Gastrocnemius medialis (tissue), 4 donors: ENCODE data around the gene SEPHS1. TPM values are rescaled to one million over a fixed set of nuclear protein-coding genes. Genes with fewer than 3 reads are reported as not detected.

Source experiments
- ATAC-seq, 2 donors: fragments of 150-250 bp; one replicate each; pipeline ENCODE4 v1.9.1; 2016
- DNase-seq, 2 donors: peaks; one replicate each; pipeline ENCODE4 v3.0.0-alpha.2; 2019
- H3K27ac ChIP-seq, 4 donors: fragments of 200-600 bp; sonication (generic); 1 replicate in 1 of 4; 2 replicates in 3 of 4; pipeline ENCODE4 v1.5.1; 2016 to 2018; ENCODE audit warnings: mild to moderate bottlenecking in 2 of 4, moderate library complexity in 1 of 4
- H3K27me3 ChIP-seq, 3 donors: fragments of 200-600 bp; sonication (generic) in 2 of 3; 1 replicate in 1 of 3; 2 replicates in 2 of 3; pipeline versions ENCODE4 v1.5.1 to v1.6.0; 2016 to 2019; ENCODE audit warnings: mild to moderate bottlenecking in 1 of 3, moderate library complexity in 1 of 3
- H3K36me3 ChIP-seq, 2 donors: fragments of 200-600 bp; sonication (generic) in 1 of 2; one replicate each; pipeline ENCODE4 v1.5.1; 2017 to 2018
- H3K4me1 ChIP-seq, 2 donors: fragments of 200-600 bp; sonication (generic) in 1 of 2; one replicate each; pipeline ENCODE4 v1.5.1; 2016 to 2017; ENCODE audit warnings: mild to moderate bottlenecking in 2 of 2
- H3K4me3 ChIP-seq, 4 donors: fragments of 200-600 bp; sonication (generic) in 3 of 4; 1 replicate in 1 of 4; 2 replicates in 3 of 4; pipeline ENCODE4 v1.5.1; 2016 to 2019; ENCODE audit warnings: mild to moderate bottlenecking in 2 of 4
- H3K9me3 ChIP-seq, 3 donors: fragments of 200-600 bp; sonication (generic) in 2 of 3; 1 replicate in 1 of 3; 2 replicates in 2 of 3; pipeline ENCODE4 v1.5.1; 2016 to 2019
- CTCF ChIP-seq, 5 experiments: fragments of 450-650 bp in 3 of 5; fragments of 200-600 bp in 2 of 5; sonication (generic) in 2 of 5; IDR thresholded peaks in 4 of 5; conservative IDR thresholded peaks in 1 of 5; 1 replicate in 4 of 5; 2 replicates in 1 of 5; pipeline ENCODE4 v1.5.1; 2016 to 2019; ENCODE audit warnings: antibody characterized with exemption in 5 of 5, mild to moderate bottlenecking in 3 of 5, moderate library complexity in 3 of 5
- POLR2A ChIP-seq, 2 donors: fragments of 450-650 bp; IDR thresholded peaks; one replicate each; pipeline ENCODE4 v1.6.1; 2017; ENCODE audit warnings: antibody characterized with exemption in 2 of 2, mild to moderate bottlenecking in 2 of 2, moderate library complexity in 2 of 2
- in situ Hi-C, 4 donors: fragments of 200-750 bp; cut with MboI; loops; one replicate each; pipeline versions ENCODE4 v1.15.0 to v1.8.0; 2017; ENCODE audit warnings: low sequenced_read_pairs in 4 of 4
- intact Hi-C: fragments of 100-400 bp; cut with DNase I; formaldehyde crosslinking; loops from one replicate; pipeline ENCODE4 v1.15.1; 2023; ENCODE audit warnings: low total_unique reads
- total RNA-seq, 4 donors: library from RNA; depleted of rRNA; stranded (reverse); fragments of >200 nt; gene quantifications; one replicate each; pipeline versions ENCODE4 v1.1.0 to v1.2.3, GENCODE V29; 2016

SEPHS1 gene
- total RNA-seq, 4 donors from 2014 or later = 22.4 to 29.7 (median 27.9) TPM

DNA sequence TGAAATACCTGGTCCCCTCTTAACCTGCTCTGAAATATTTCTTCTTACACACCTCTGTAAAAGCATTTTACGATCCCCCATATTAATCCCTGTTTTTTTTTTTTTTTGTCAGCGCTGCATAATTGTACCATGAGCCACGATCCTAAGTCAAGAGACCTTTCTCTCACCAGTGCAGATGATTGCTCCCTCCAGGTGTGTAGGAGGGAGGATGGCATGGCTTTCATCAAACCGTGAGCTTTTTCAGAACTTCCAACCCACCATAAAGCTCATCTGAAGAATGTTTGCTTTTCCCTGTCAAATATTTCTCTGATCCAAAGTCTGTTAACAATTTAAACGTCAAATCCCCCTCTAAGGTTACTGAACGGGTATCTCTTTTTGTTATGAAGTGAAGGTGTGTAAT, 28.2 kb upstream of the SEPHS1 start:
- DNase-seq (no peak), ATAC-seq (no peak)
- Histone ChIP-seq H3K9me3 (no peaks in the 10 kb centered on the region), H3K27me3 (peaks cover 0 to 11% (median 4%) of the 10 kb centered on the region in 3 donors), H3K36me3 (no peaks in the 10 kb centered on the region), H3K4me3 (no peak overlapping the region), H3K27ac (no peak overlapping the region), H3K4me1 (no peaks in the 10 kb centered on the region)
- TF ChIP-seq CTCF (IDR thresholded peaks at IDR 0.05 in 4 of 5, conservative IDR thresholded peaks at IDR 0.05 in 1 of 5) (no peak), POLR2A (IDR thresholded peaks at IDR 0.05) (no peak)
- intact Hi-C loops (no loop called here), in situ Hi-C loops (no loop called here)

- no peaks in the 10 kb centered on the region for H3K4me1 ChIP-seq
- H3K36me3 ChIP-seq = no peaks in the 10 kb centered on the region
- intact Hi-C loops (no loop called here), in situ Hi-C loops (no loop called here)
- no peak overlapping the region for H3K27ac ChIP-seq
- no peak overlapping the region for H3K4me3 ChIP-seq
- ATAC-seq (no peak), DNase-seq (no peak)
- peaks cover 0 to 9% (median 3%) of the 10 kb centered on the region in 3 donors for H3K27me3 ChIP-seq
- TF ChIP-seq CTCF (IDR thresholded peaks at IDR 0.05 in 4 of 5, conservative IDR thresholded peaks at IDR 0.05 in 1 of 5) = no peak
- no peak for TF ChIP-seq POLR2A (IDR thresholded peaks at IDR 0.05)
- no peaks in the 10 kb centered on the region for H3K9me3 ChIP-seq
Observed at GRCh38 chr10:13375791-13376190, 27.7 kb upstream of the SEPHS1 start.

DNA sequence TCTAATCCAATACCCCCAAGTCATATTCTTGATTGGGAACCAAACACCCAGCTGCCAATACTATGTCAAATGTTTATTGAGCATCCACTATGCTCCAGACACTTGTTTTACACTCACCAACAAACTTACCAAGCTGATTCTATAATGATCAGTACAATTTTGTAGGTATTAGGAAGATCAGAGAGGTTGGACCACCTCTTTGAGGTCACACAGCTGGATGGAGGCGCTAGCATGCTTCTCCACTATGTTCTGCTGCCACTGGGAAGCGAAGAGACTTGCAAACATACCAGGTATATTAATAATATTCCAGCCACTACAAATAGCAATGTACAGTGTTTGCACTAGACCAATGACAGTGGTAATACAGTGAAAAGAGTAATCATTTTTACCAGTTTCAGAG, 25.6 kb upstream of the SEPHS1 start:
- ATAC-seq = no peak
- H3K27ac ChIP-seq = no peak overlapping the region
- TF ChIP-seq POLR2A (IDR thresholded peaks at IDR 0.05) = no peak
- TF ChIP-seq CTCF (IDR thresholded peaks at IDR 0.05 in 4 of 5, conservative IDR thresholded peaks at IDR 0.05 in 1 of 5) = no peak
- no peaks in the 10 kb centered on the region for H3K4me1 ChIP-seq
- DNase-seq = no peak
- no peak overlapping the region for H3K4me3 ChIP-seq
- H3K9me3 ChIP-seq = no peaks in the 10 kb centered on the region
- no peaks in the 10 kb centered on the region for H3K36me3 ChIP-seq
- H3K27me3 ChIP-seq = peaks cover 0 to 7% (median 3%) of the 10 kb centered on the region in 3 donors
- in situ Hi-C loops (loop anchor here in 2 of 4 donors (5.0 to 25.0 kb wide), 3 partner anchors 74 to 214 kb away; partner anchors contain the start of genes BEND7 (in 1 of the 2) and PRPF18 (in 1 of the 2)), intact Hi-C loops (loop anchor here (5.0 kb wide), 2 partner anchors 214 to 404 kb away; partner anchors contain the start of gene PRPF18)

DNA sequence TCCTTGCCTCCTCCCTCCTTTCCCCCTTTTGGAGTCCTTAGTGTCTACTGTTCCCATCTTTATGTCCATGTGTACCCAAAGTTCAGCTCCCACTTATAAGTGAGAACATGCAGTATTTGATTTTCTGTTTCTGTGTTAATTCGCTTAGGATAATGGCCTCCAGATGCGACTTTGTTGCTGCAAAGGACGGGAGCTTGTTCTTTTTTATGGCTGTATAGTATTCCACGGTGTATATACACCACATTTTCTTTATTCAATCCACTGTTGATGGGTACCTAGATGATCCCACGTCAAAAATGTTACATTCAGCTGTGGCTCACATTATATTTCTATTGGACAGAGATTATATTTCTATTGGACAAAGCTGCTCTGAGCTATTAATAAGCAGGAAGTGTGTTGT, 24.4 kb upstream of the SEPHS1 start:
- in situ Hi-C loops = loop anchor here in 2 of 4 donors (5.0 to 25.0 kb wide), 3 partner anchors 75 to 215 kb away; partner anchors contain the start of genes BEND7 (in 1 of the 2) and PRPF18 (in 1 of the 2)

More for the DNA sequence above, 24.4 kb upstream of the SEPHS1 start:
- TF ChIP-seq POLR2A (IDR thresholded peaks at IDR 0.05) (no peak), CTCF (IDR thresholded peaks at IDR 0.05 in 4 of 5, conservative IDR thresholded peaks at IDR 0.05 in 1 of 5) (no peak)
- Histone ChIP-seq H3K36me3 (no peaks in the 10 kb centered on the region), H3K27me3 (peaks cover 0 to 3% (median 2%) of the 10 kb centered on the region in 3 donors), H3K4me1 (no peaks in the 10 kb centered on the region), H3K9me3 (no peaks in the 10 kb centered on the region), H3K27ac (no peak overlapping the region), H3K4me3 (no peak overlapping the region)
- DNase-seq (no peak), ATAC-seq (no peak)
- intact Hi-C loops = loop anchor here (1.0 to 5.0 kb wide), 3 partner anchors 68 to 405 kb away; partner anchors contain the start of gene PRPF18
